Measurements from ENCODE around the gene C22orf15.

C22orf15 gene

GRCh38 chr22:23787600-23787896 is 24.8 kb downstream of the C22orf15 start:
- DNase-seq (ENCODE audit: low spot score) = no peak

GRCh38 chr22:23787910-23788309 is 25.1 kb downstream of the C22orf15 start:
- no peak for DNase-seq (ENCODE audit: low spot score)

- DNase-seq (ENCODE audit: low spot score) = no peak
These were observed 26.3 kb downstream of the C22orf15 start for GRCh38 chr22:23789121-23789520.

- DNase-seq (ENCODE audit: low spot score) = no peak
These were observed 26.8 kb downstream of the C22orf15 start for GRCh38 chr22:23789638-23790037.

GRCh38 chr22:23790819-23791737 is 28.3 kb downstream of the C22orf15 start:
- no peak for DNase-seq (ENCODE audit: low spot score)

- no peak for DNase-seq (ENCODE audit: low spot score)
These were observed 29.2 kb downstream of the C22orf15 start for GRCh38 chr22:23791738-23792645.

GRCh38 chr22:23793326-23793725 is 30.5 kb downstream of the C22orf15 start:
- no peak for DNase-seq (ENCODE audit: low spot score)

GRCh38 chr22:23796461-23796860 is 33.7 kb downstream of the C22orf15 start:
- DNase-seq (ENCODE audit: low spot score) = no peak

GRCh38 chr22:23800297-23801237 is 37.8 kb downstream of the C22orf15 start:
- no peak for DNase-seq (ENCODE audit: low spot score)

GRCh38 chr22:23801238-23801821 is 38.5 kb downstream of the C22orf15 start:
- DNase-seq (ENCODE audit: low spot score) = no peak

GRCh38 chr22:23801886-23802377 is 39.1 kb downstream of the C22orf15 start:
- no peak for DNase-seq (ENCODE audit: low spot score)

- DNase-seq (ENCODE audit: low spot score) = no peak
These were observed 40.4 kb downstream of the C22orf15 start for GRCh38 chr22:23803001-23803819.

- DNase-seq (ENCODE audit: low spot score) = no peak
These were observed 42.0 kb downstream of the C22orf15 start for GRCh38 chr22:23804781-23805291.

- DNase-seq (ENCODE audit: low spot score) = no peak
These were observed 44.0 kb downstream of the C22orf15 start for GRCh38 chr22:23806837-23807236.

GRCh38 chr22:23812378-23812777 is 49.6 kb downstream of the C22orf15 start:
- DNase-seq (ENCODE audit: low spot score) = no peak
